Measurements from ENCODE around the gene ZNF536.

The ZNF536 gene

GRCh38 chr19:30543243-30543945 lies 171.2 kb downstream of the ZNF536 start:
- Histone ChIP-seq H3K36me3 (no peaks in the 10 kb centered on the region), H3K4me3 (no peak overlapping the region), H3K27ac (no peak overlapping the region), H3K4me1 (no peaks in the 10 kb centered on the region), H3K27me3 (no peaks in the 10 kb centered on the region), H3K9me3 (no peaks in the 10 kb centered on the region)
- intact Hi-C loops (cut with DNase I; ENCODE audit: low total_unique reads), result no loop called here
- no peak for TF ChIP-seq CTCF (IDR thresholded peaks at IDR 0.05)
- DNase-seq, result peak in 1 of 2 donors; percentile 51

GRCh38 chr19:30545752-30546151 lies 173.6 kb downstream of the ZNF536 start:
- no peak overlapping the region for H3K27ac ChIP-seq
- H3K4me1 ChIP-seq, result no peaks in the 10 kb centered on the region
- H3K9me3 ChIP-seq, result no peaks in the 10 kb centered on the region
- intact Hi-C loops (cut with DNase I; ENCODE audit: low total_unique reads), result no loop called here
- H3K36me3 ChIP-seq, result no peaks in the 10 kb centered on the region
- no peak for TF ChIP-seq CTCF (IDR thresholded peaks at IDR 0.05)
- no peak overlapping the region for H3K4me3 ChIP-seq
- H3K27me3 ChIP-seq, result no peaks in the 10 kb centered on the region
- peak in 1 of 2 donors; percentile 27 for DNase-seq

- no peak for TF ChIP-seq CTCF (IDR thresholded peaks at IDR 0.05)
- no peaks in the 10 kb centered on the region for H3K9me3 ChIP-seq
- no peaks in the 10 kb centered on the region for H3K4me1 ChIP-seq
- intact Hi-C loops (cut with DNase I; ENCODE audit: low total_unique reads), result no loop called here
- no peak for DNase-seq
- H3K36me3 ChIP-seq, result no peaks in the 10 kb centered on the region
- no peak overlapping the region for H3K27ac ChIP-seq
- no peak overlapping the region for H3K4me3 ChIP-seq
- no peaks in the 10 kb centered on the region for H3K27me3 ChIP-seq
Observed at GRCh38 chr19:30546332-30546731, 174.1 kb downstream of the ZNF536 start.

- no peaks in the 10 kb centered on the region for H3K27me3 ChIP-seq
- no peaks in the 10 kb centered on the region for H3K9me3 ChIP-seq
- H3K4me1 ChIP-seq, result no peaks in the 10 kb centered on the region
- intact Hi-C loops (cut with DNase I; ENCODE audit: low total_unique reads), result no loop called here
- no peak overlapping the region for H3K27ac ChIP-seq
- H3K36me3 ChIP-seq, result no peaks in the 10 kb centered on the region
- TF ChIP-seq CTCF (IDR thresholded peaks at IDR 0.05), result no peak
- no peak for DNase-seq
- no peak overlapping the region for H3K4me3 ChIP-seq
Observed at GRCh38 chr19:30547246-30547645, 175.1 kb downstream of the ZNF536 start.

- H3K27me3 ChIP-seq, result no peaks in the 10 kb centered on the region
- no peak overlapping the region for H3K27ac ChIP-seq
- no peak for TF ChIP-seq CTCF (IDR thresholded peaks at IDR 0.05)
- intact Hi-C loops (cut with DNase I; ENCODE audit: low total_unique reads), result no loop called here
- DNase-seq, result no peak
- H3K36me3 ChIP-seq, result no peaks in the 10 kb centered on the region
- H3K4me1 ChIP-seq, result no peaks in the 10 kb centered on the region
- H3K9me3 ChIP-seq, result no peaks in the 10 kb centered on the region
- H3K4me3 ChIP-seq, result no peak overlapping the region
Observed at GRCh38 chr19:30549151-30549550, 177.0 kb downstream of the ZNF536 start.

- Histone ChIP-seq H3K27ac (no peak overlapping the region), H3K36me3 (no peaks in the 10 kb centered on the region), H3K4me3 (no peak overlapping the region), H3K9me3 (no peaks in the 10 kb centered on the region), H3K4me1 (no peaks in the 10 kb centered on the region), H3K27me3 (peaks cover 0 to 11% of the 10 kb centered on the region in 2 donors)
- no peak for DNase-seq
- intact Hi-C loops (cut with DNase I; ENCODE audit: low total_unique reads), result no loop called here
- no peak for TF ChIP-seq CTCF (IDR thresholded peaks at IDR 0.05)
Observed at GRCh38 chr19:30551271-30551670, 179.1 kb downstream of the ZNF536 start.

All from tibial artery (tissue), 4 donors.